ENCODE measurements around the gene CEP112. TPM values are rescaled to one million over a fixed set of nuclear protein-coding genes. Genes with fewer than 3 reads are reported as not detected.

Gene CEP112
- total and polyA plus RNA-seq, 9 of the 15 experiments (the other 6 are each of a cell fraction or from before 2014, with no cell fraction given), result 0.84 TPM; not detected in 8

DNA sequence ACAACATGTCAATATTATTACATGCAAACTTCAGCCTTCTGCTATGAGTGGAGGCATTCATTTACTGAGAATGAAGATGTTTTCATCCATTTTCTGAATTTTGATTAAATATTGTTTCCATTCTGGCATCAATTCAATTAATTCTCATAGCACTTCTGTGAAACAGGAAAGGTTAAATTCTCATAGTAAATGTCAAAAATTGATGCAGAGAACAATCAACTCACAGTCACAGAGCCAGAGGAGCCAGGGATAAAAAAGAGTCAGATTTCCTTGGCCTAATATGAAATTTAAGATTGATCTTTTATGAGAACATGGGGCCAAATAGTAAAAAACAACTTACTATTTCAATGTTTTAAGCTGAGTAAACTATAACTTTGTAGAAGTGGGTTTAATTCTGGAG, 446.7 kb downstream of the CEP112 start:
- no peak for FAIRE-seq

DNA sequence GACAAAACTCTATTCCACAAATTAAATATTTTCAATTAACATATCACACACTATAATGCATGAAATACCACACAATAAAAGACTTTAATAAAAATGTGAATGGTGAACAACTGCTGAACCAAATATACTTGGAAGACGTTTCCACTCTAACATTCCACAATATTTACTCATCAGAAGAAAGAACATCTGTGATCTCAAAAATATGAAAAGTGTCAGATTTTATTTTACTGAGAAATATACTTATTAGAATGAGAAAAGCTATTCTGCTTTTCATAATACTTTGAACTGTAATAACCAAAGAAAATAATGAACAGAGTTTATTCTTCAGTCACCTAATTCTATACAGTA, 448.7 kb downstream of the CEP112 start:
- no peak for ATAC-seq
- 0% methylated on average over 1 of the region's 1 CpG for WGBS (ENCODE audit: insufficient coverage, low coverage, missing lambda C conversion rate)
- Histone ChIP-seq H3K9me3 (replicated peaks; ENCODE audit: control insufficient read depth, insufficient read depth, low read depth, low read length) (no peaks in the 10 kb centered on the region), H4K20me1 (replicated peaks; ENCODE audit: control insufficient read depth, insufficient read depth, low read length) (no peaks in the 10 kb centered on the region), H2AFZ (ENCODE audit: low read depth, low read length) (no peak overlapping the region), H3K36me3 (ENCODE audit: control insufficient read depth, insufficient read depth, low read length) (no peaks in the 10 kb centered on the region), H3K4me1 (replicated peaks in 1 of 2; ENCODE audit: control insufficient read depth in 2 of 2, insufficient read depth in 2 of 2, low read length in 2 of 2) (no peaks in the 10 kb centered on the region), H3K27ac (ENCODE audit: extremely low read depth, low read depth, low read length) (no peak overlapping the region), H3K4me3 (no peak overlapping the region), H3K9ac (ENCODE audit: insufficient read depth in 1 of 2, low read depth in 2 of 2, low read length in 2 of 2) (no peak overlapping the region), H3K9me1 (ENCODE audit: control insufficient read depth, insufficient read depth, low read length) (no peaks in the 10 kb centered on the region), H3K79me2 (ENCODE audit: control insufficient read depth, insufficient read depth, low read length) (no peaks in the 10 kb centered on the region), H3K27me3 (ENCODE audit: control insufficient read depth in 2 of 2, insufficient read depth in 2 of 2, low read length in 2 of 2) (no peaks in the 10 kb centered on the region), H3K4me2 (ENCODE audit: insufficient read depth, low read length) (no peak overlapping the region)
- DNase-seq (ENCODE audit: extremely low read depth in 1 of 4, low spot score in 3 of 4), result no peak
- POLR2A ChIA-PET, result no interaction called here
- FAIRE-seq, result no peak
- intact Hi-C loops (cut with micrococcal nuclease) (no loop called here), in situ Hi-C loops (cut with MboI) (no loop called here)
- CTCF ChIA-PET (ENCODE audit: low intra/inter-chr PET ratio), result no interaction called here
- no peak for TF ChIP-seq TEAD4 (IDR thresholded peaks at IDR 0.05; ENCODE audit: low read length)
- TF ChIP-seq TEAD4 (CRISPR knock-in tag; IDR thresholded peaks at IDR 0.05; ENCODE audit: borderline replicate concordance), result no peak
- TF ChIP-seq, protein P1, sequence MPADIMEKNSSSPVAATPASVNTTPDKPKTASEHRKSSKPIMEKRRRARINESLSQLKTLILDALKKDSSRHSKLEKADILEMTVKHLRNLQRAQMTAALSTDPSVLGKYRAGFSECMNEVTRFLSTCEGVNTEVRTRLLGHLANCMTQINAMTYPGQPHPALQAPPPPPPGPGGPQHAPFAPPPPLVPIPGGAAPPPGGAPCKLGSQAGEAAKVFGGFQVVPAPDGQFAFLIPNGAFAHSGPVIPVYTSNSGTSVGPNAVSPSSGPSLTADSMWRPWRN (IDR thresholded peaks at IDR 0.05; ENCODE audit: low read depth), result no peak
- TF ChIP-seq SRF (CRISPR knock-in tag; IDR thresholded peaks at IDR 0.05), result no peak
- no peak for TF ChIP-seq ELF1 (tag; IDR thresholded peaks at IDR 0.05)
- no peak for TF ChIP-seq TBP (optimal IDR thresholded peaks at IDR 0.05; ENCODE audit: low read depth, low read length)
- BruUV-seq (replicated peaks), result no TSS peak

More for the DNA sequence above, 446.7 kb downstream of the CEP112 start:
- no peaks in the 10 kb centered on the region for H3K79me2 ChIP-seq (ENCODE audit: control insufficient read depth, insufficient read depth, low read length)
- H3K9me1 ChIP-seq (ENCODE audit: control insufficient read depth, insufficient read depth, low read length), result no peaks in the 10 kb centered on the region
- ChIA-PET CTCF (ENCODE audit: low intra/inter-chr PET ratio) (no interaction called here), POLR2A (no interaction called here)
- H3K4me3 ChIP-seq, result no peak overlapping the region
- no peaks in the 10 kb centered on the region for H3K36me3 ChIP-seq (ENCODE audit: control insufficient read depth, insufficient read depth, low read length)
- no peaks in the 10 kb centered on the region for H3K27me3 ChIP-seq (ENCODE audit: control insufficient read depth in 2 of 2, insufficient read depth in 2 of 2, low read length in 2 of 2)
- in situ Hi-C loops (cut with MboI), result no loop called here
- H3K4me1 ChIP-seq (replicated peaks in 1 of 2; ENCODE audit: control insufficient read depth in 2 of 2, insufficient read depth in 2 of 2, low read length in 2 of 2), result no peaks in the 10 kb centered on the region
- no peaks in the 10 kb centered on the region for H3K9me3 ChIP-seq (replicated peaks; ENCODE audit: control insufficient read depth, insufficient read depth, low read depth, low read length)
- TF ChIP-seq ZNF764 (CRISPR knock-in tag; IDR thresholded peaks at IDR 0.05; ENCODE audit: low read depth) (no peak), ZNF444 (CRISPR knock-in tag; IDR thresholded peaks at IDR 0.05) (no peak), MEIS2 (IDR thresholded peaks at IDR 0.05; ENCODE audit: partially characterized antibody) (no peak), BCOR (IDR thresholded peaks at IDR 0.05) (no peak), HDAC1 (IDR thresholded peaks at IDR 0.05) (no peak), SOX6 (IDR thresholded peaks at IDR 0.05) (no peak), ELF4 (CRISPR knock-in tag; IDR thresholded peaks at IDR 0.05) (no peak), NFXL1 (CRISPR knock-in tag; IDR thresholded peaks at IDR 0.05) (no peak), KLF6 (CRISPR knock-in tag; IDR thresholded peaks at IDR 0.05; ENCODE audit: borderline replicate concordance) (no peak), RFX1 (IDR thresholded peaks at IDR 0.05) (no peak), NFIX (CRISPR knock-in tag; IDR thresholded peaks at IDR 0.05; ENCODE audit: low read depth) (no peak), SAFB2 (IDR thresholded peaks at IDR 0.05; ENCODE audit: borderline replicate concordance, low read depth, low read length, severe bottlenecking) (no peak)
- TF ChIP-seq, protein P2, sequence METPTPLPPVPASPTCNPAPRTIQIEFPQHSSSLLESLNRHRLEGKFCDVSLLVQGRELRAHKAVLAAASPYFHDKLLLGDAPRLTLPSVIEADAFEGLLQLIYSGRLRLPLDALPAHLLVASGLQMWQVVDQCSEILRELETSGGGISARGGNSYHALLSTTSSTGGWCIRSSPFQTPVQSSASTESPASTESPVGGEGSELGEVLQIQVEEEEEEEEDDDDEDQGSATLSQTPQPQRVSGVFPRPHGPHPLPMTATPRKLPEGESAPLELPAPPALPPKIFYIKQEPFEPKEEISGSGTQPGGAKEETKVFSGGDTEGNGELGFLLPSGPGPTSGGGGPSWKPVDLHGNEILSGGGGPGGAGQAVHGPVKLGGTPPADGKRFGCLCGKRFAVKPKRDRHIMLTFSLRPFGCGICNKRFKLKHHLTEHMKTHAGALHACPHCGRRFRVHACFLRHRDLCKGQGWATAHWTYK (CRISPR knock-in tag; IDR thresholded peaks at IDR 0.05), result no peak
- no peak overlapping the region for H2AFZ ChIP-seq (ENCODE audit: low read depth, low read length)
- intact Hi-C loops (cut with micrococcal nuclease), result no loop called here
- no peak overlapping the region for H3K9ac ChIP-seq (ENCODE audit: insufficient read depth in 1 of 2, low read depth in 2 of 2, low read length in 2 of 2)
- no peak for ATAC-seq
- no peak for DNase-seq (ENCODE audit: extremely low read depth in 1 of 4, low spot score in 3 of 4)
- BruUV-seq (replicated peaks), result no TSS peak
- H3K27ac ChIP-seq (ENCODE audit: extremely low read depth, low read depth, low read length), result no peak overlapping the region
- no peak overlapping the region for H3K4me2 ChIP-seq (ENCODE audit: insufficient read depth, low read length)
- H4K20me1 ChIP-seq (replicated peaks; ENCODE audit: control insufficient read depth, insufficient read depth, low read length), result no peaks in the 10 kb centered on the region
